Tibial artery (tissue), 4 donors: Measurements from ENCODE around the gene ZMIZ1.
A peak's percentile ranks its signal among the peaks of the same experiment; 100 is the strongest.

ENCODE experiments used
- DNase-seq, 2 donors: peaks; one replicate each; pipeline ENCODE4 v3.0.0-alpha.2; 2019
- H3K27ac ChIP-seq, 2 donors: fragments of 200-600 bp; sonication (generic) in 1 of 2; 1 replicate in 1 of 2; 2 replicates in 1 of 2; pipeline ENCODE4 v1.5.1; 2018 to 2019; ENCODE audit warnings: mild to moderate bottlenecking in 1 of 2
- H3K27me3 ChIP-seq, 2 donors: fragments of 200-600 bp; sonication (generic) in 1 of 2; one replicate each; pipeline versions ENCODE4 v1.5.1 to v1.6.0; 2016 to 2019
- H3K36me3 ChIP-seq, 3 donors: fragments of 200-600 bp; sonication (generic) in 2 of 3; one replicate each; pipeline ENCODE4 v1.5.1; 2016 to 2019; ENCODE audit warnings: mild to moderate bottlenecking in 2 of 3
- H3K4me1 ChIP-seq, 4 donors: fragments of 200-600 bp; sonication (generic) in 2 of 4; 1 replicate in 3 of 4; 2 replicates in 1 of 4; pipeline ENCODE4 v1.5.1; 2016 to 2019
- H3K4me3 ChIP-seq, 2 donors: fragments of 200-600 bp; sonication (generic) in 1 of 2; 1 replicate in 1 of 2; 2 replicates in 1 of 2; pipeline ENCODE4 v1.5.1; 2018 to 2019; ENCODE audit warnings: mild to moderate bottlenecking in 2 of 2
- H3K9me3 ChIP-seq, 3 donors: fragments of 200-600 bp; sonication (generic) in 1 of 3; one replicate each; pipeline ENCODE4 v1.5.1; 2016 to 2019
- CTCF ChIP-seq, 2 experiments: fragments of 200-600 bp in 1 of 2; fragments of 450-650 bp in 1 of 2; IDR thresholded peaks; one replicate each; pipeline ENCODE4 v1.5.1; 2017 to 2019; ENCODE audit warnings: antibody characterized with exemption in 2 of 2, mild to moderate bottlenecking in 1 of 2, moderate library complexity in 1 of 2
- intact Hi-C: fragments of 100-400 bp; cut with DNase I; formaldehyde crosslinking; loops from one replicate; pipeline ENCODE4 v1.15.0; 2023; ENCODE audit warnings: low total_unique reads

Gene ZMIZ1

GRCh38 chr10:79171504-79171903 lies 102.7 kb downstream of the ZMIZ1 start:
- DNase-seq: no peak
- peaks cover 0 to 44% (median 33%) of the 10 kb centered on the region in 3 donors for H3K36me3 ChIP-seq
- H3K9me3 ChIP-seq: no peaks in the 10 kb centered on the region
- intact Hi-C loops: loop anchor here (5.0 kb wide), 1 partner anchor 1024 kb away; no protein-coding TSS in a partner anchor
- H3K27me3 ChIP-seq: no peaks in the 10 kb centered on the region
- no peak for TF ChIP-seq CTCF (IDR thresholded peaks at IDR 0.05)
- H3K27ac ChIP-seq: no peak overlapping the region
- H3K4me3 ChIP-seq: no peak overlapping the region
- peaks cover 0 to 18% (median 13%) of the 10 kb centered on the region in 4 donors for H3K4me1 ChIP-seq

- intact Hi-C loops: loop anchor here (5.0 kb wide), 1 partner anchor 1026 kb away; no protein-coding TSS in a partner anchor
- TF ChIP-seq CTCF (IDR thresholded peaks at IDR 0.05): no peak
- H3K4me3 ChIP-seq: no peak overlapping the region
- no peak for DNase-seq
- H3K9me3 ChIP-seq: no peaks in the 10 kb centered on the region
- H3K4me1 ChIP-seq: peaks cover 0 to 32% (median 22%) of the 10 kb centered on the region in 4 donors
- no peaks in the 10 kb centered on the region for H3K27me3 ChIP-seq
- no peak overlapping the region for H3K27ac ChIP-seq
- H3K36me3 ChIP-seq: peaks cover 0 to 32% (median 19%) of the 10 kb centered on the region in 3 donors
Measured at GRCh38 chr10:79172881-79173280, 104.1 kb downstream of the ZMIZ1 start.

- Histone ChIP-seq H3K4me1 (peaks cover 0 to 40% (median 26%) of the 10 kb centered on the region in 4 donors), H3K9me3 (no peaks in the 10 kb centered on the region), H3K36me3 (peaks cover 0 to 23% (median 11%) of the 10 kb centered on the region in 3 donors), H3K4me3 (no peak overlapping the region), H3K27me3 (no peaks in the 10 kb centered on the region), H3K27ac (no peak overlapping the region)
- intact Hi-C loops: loop anchor here (5.0 kb wide), 1 partner anchor 1026 kb away; no protein-coding TSS in a partner anchor
- TF ChIP-seq CTCF (IDR thresholded peaks at IDR 0.05): no peak
- DNase-seq: no peak
Measured at GRCh38 chr10:79173582-79174262, 105.0 kb downstream of the ZMIZ1 start.

- H3K9me3 ChIP-seq: no peaks in the 10 kb centered on the region
- peak overlapping the region; percentile 4 to 44 for H3K27ac ChIP-seq
- H3K4me1 ChIP-seq: peaks cover 0 to 62% (median 35%) of the 10 kb centered on the region in 4 donors
- no peak overlapping the region for H3K4me3 ChIP-seq
- H3K36me3 ChIP-seq: peaks cover 0 to 19% (median 5%) of the 10 kb centered on the region in 3 donors
- H3K27me3 ChIP-seq: no peaks in the 10 kb centered on the region
- intact Hi-C loops: no loop called here
- no peak for DNase-seq
- no peak for TF ChIP-seq CTCF (IDR thresholded peaks at IDR 0.05)
Measured at GRCh38 chr10:79176052-79176501, 107.3 kb downstream of the ZMIZ1 start.

GRCh38 chr10:79176949-79177602 lies 108.3 kb downstream of the ZMIZ1 start:
- DNase-seq: no peak
- H3K27me3 ChIP-seq: no peaks in the 10 kb centered on the region

More at GRCh38 chr10:79176949-79177602, 108.3 kb downstream of the ZMIZ1 start:
- intact Hi-C loops: no loop called here
- Histone ChIP-seq H3K36me3 (peaks cover 0 to 19% (median 8%) of the 10 kb centered on the region in 3 donors), H3K4me3 (no peak overlapping the region), H3K9me3 (no peaks in the 10 kb centered on the region), H3K4me1 (peaks cover 0 to 67% (median 40%) of the 10 kb centered on the region in 4 donors), H3K27ac (peak overlapping the region; percentile 44)
- TF ChIP-seq CTCF (IDR thresholded peaks at IDR 0.05): no peak
